DND-41 (cell line): ENCODE measurements around the gene LCNL1.
A peak's percentile ranks its signal among the peaks of the same experiment; 100 is the strongest.

Source experiments
- ATAC-seq: fragments of 200-7000 bp; cut with Tn5 transposase; 3 replicates; pipeline ENCODE4 v1.9.1; 2021; ENCODE audit warnings: low read depth; ENCODE audit not compliant: insufficient read depth
- DNase-seq: peaks from one replicate; pipeline ENCODE4 v3.0.0-alpha.2; 2020
- H2AFZ ChIP-seq: 2 replicates; pipeline ENCODE4 v1.6.0; 2012; ENCODE audit warnings: low read depth, low read length
- H3K27ac ChIP-seq: 2 replicates; pipeline ENCODE4 v1.5.1; 2012; ENCODE audit warnings: low read length, inconsistent platforms
- H3K27me3 ChIP-seq: fragments of 200-600 bp; sonication (generic); 2 replicates; pipeline ENCODE4 v1.6.0; 2012; ENCODE audit warnings: low read length, mild to moderate bottlenecking, inconsistent platforms; ENCODE audit not compliant: insufficient read depth, poor library complexity
- H3K36me3 ChIP-seq: 2 replicates; pipeline ENCODE4 v1.5.1; 2012; ENCODE audit warnings: low read length, inconsistent platforms; ENCODE audit not compliant: insufficient read depth
- H3K4me1 ChIP-seq: 2 replicates; pipeline ENCODE4 v1.5.1; 2012; ENCODE audit warnings: mild to moderate bottlenecking, low read length; ENCODE audit not compliant: insufficient read depth
- H3K4me2 ChIP-seq: 2 replicates; pipeline ENCODE4 v1.6.0; 2012; ENCODE audit warnings: mild to moderate bottlenecking, moderate library complexity, low read length, inconsistent platforms; ENCODE audit not compliant: insufficient read depth
- H3K4me3 ChIP-seq, 2 experiments: fragments of 200-600 bp in 1 of 2; shearing (Covaris generic) in 1 of 2; 2 replicates each; pipeline ENCODE4 v1.5.1; 2012 to 2016; ENCODE audit warnings: inconsistent platforms in 2 of 2, low read length in 2 of 2, mild to moderate bottlenecking in 2 of 2, low read depth in 1 of 2, moderate library complexity in 1 of 2
- H3K79me2 ChIP-seq: 2 replicates; pipeline ENCODE4 v1.6.0; 2012; ENCODE audit warnings: low read length, inconsistent platforms; ENCODE audit not compliant: insufficient read depth
- H3K9ac ChIP-seq: 2 replicates; pipeline ENCODE4 v1.6.0; 2012; ENCODE audit warnings: low read depth, mild to moderate bottlenecking, inconsistent platforms, low read length, moderate library complexity
- H3K9me3 ChIP-seq: 2 replicates; pipeline ENCODE4 v1.5.1; 2012; ENCODE audit warnings: low read length, moderate library complexity, mild to moderate bottlenecking, inconsistent platforms; ENCODE audit not compliant: insufficient read depth, severe bottlenecking
- H4K20me1 ChIP-seq: 2 replicates; pipeline ENCODE4 v1.6.0; 2012; ENCODE audit warnings: low read length; ENCODE audit not compliant: insufficient read depth
- CTCF ChIP-seq: IDR thresholded peaks from 2 replicates; pipeline ENCODE4 v1.5.1; 2012; ENCODE audit warnings: borderline replicate concordance, low read length, moderate library complexity, mild to moderate bottlenecking; ENCODE audit not compliant: poor library complexity, severe bottlenecking; ENCODE audit errors: extremely low read depth
- EZH2 ChIP-seq: IDR thresholded peaks from 3 replicates; pipeline ENCODE4 v1.6.1; 2012; ENCODE audit warnings: borderline replicate concordance, low read depth, mild to moderate bottlenecking, moderate library complexity, low read length, inconsistent platforms; ENCODE audit not compliant: severe bottlenecking

LCNL1 gene

GRCh38 chr9:137034039-137034708, 51.4 kb downstream of the LCNL1 start:
- Histone ChIP-seq H3K27ac (no peak overlapping the region), H3K4me1 (peaks cover 15% of the 10 kb centered on the region), H2AFZ (no peak overlapping the region), H3K79me2 (no peaks in the 10 kb centered on the region), H3K4me2 (no peak overlapping the region), H3K4me3 (no peak overlapping the region), H3K9me3 (no peaks in the 10 kb centered on the region), H4K20me1 (peaks cover 22% of the 10 kb centered on the region), H3K9ac (no peak overlapping the region), H3K36me3 (no peaks in the 10 kb centered on the region), H3K27me3 (peaks cover 9% of the 10 kb centered on the region)
- TF ChIP-seq CTCF: no peak
- TF ChIP-seq EZH2: no peak
- DNase-seq (no peak), ATAC-seq (no peak)

- peaks cover 9% of the 10 kb centered on the region for H3K27me3 ChIP-seq
- DNase-seq (peak; percentile 82), ATAC-seq (peak; percentile 97)
- H3K9me3 ChIP-seq: no peaks in the 10 kb centered on the region
- H3K4me1 ChIP-seq: peaks cover 11% of the 10 kb centered on the region
- peak; percentile 92 for TF ChIP-seq CTCF
- peak; percentile 55 for TF ChIP-seq EZH2
- H3K9ac ChIP-seq: no peak overlapping the region
- no peaks in the 10 kb centered on the region for H3K79me2 ChIP-seq
- H3K36me3 ChIP-seq: no peaks in the 10 kb centered on the region
- no peak overlapping the region for H3K27ac ChIP-seq
- H2AFZ ChIP-seq: 0 out of 2 replicates have a peak overlapping the region, but pooled peaks have one; percentile 34
- H3K4me2 ChIP-seq: peak overlapping the region; percentile 41
- H3K4me3 ChIP-seq: no peak overlapping the region
- peaks cover 16% of the 10 kb centered on the region for H4K20me1 ChIP-seq
Observed at GRCh38 chr9:137034709-137035506, 52.1 kb downstream of the LCNL1 start.
